ENCODE results near the gene HCRT.

DNA sequence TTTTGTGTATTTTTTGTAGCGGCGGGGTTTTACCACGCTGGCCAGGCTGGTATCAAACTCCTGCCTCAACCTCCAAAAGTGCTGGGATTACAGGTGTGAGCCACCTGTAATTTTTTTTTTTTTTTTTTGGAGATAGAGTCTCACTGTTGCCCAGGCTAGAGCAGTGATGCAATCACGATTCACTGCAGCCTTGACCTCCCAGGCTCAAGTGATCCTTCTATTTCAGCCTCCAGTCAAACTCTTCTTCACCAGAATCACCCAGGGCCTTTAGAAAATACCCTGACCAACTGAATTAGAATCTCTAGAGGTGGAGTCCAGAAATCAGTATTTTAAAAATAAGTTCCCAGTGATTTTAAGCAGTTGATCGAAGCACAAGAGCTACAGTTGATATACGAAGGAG lies 50.1 kb downstream of the HCRT start:
- TF ChIP-seq, protein P1, sequence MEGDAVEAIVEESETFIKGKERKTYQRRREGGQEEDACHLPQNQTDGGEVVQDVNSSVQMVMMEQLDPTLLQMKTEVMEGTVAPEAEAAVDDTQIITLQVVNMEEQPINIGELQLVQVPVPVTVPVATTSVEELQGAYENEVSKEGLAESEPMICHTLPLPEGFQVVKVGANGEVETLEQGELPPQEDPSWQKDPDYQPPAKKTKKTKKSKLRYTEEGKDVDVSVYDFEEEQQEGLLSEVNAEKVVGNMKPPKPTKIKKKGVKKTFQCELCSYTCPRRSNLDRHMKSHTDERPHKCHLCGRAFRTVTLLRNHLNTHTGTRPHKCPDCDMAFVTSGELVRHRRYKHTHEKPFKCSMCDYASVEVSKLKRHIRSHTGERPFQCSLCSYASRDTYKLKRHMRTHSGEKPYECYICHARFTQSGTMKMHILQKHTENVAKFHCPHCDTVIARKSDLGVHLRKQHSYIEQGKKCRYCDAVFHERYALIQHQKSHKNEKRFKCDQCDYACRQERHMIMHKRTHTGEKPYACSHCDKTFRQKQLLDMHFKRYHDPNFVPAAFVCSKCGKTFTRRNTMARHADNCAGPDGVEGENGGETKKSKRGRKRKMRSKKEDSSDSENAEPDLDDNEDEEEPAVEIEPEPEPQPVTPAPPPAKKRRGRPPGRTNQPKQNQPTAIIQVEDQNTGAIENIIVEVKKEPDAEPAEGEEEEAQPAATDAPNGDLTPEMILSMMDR (IDR thresholded peaks at IDR 0.05) = no peak
- TF ChIP-seq EZH2 (IDR thresholded peaks at IDR 0.05) = no peak

Measured in neural progenitor cell (in vitro differentiated cells).